Forelimb muscle (tissue), 1 donor: Measurements from ENCODE around the gene EVI5L. TPM values are rescaled to one million over a fixed set of nuclear protein-coding genes. Genes with fewer than 3 reads are reported as not detected.
"Not testable (repeated sequence)": the region's sequence is repeated elsewhere in the genome, so short reads cannot be mapped to it uniquely, and the experiment has no call there.

Experiments
- DNase-seq: peaks from one replicate; pipeline ENCODE4 v3.0.0-alpha.2; 2013; ENCODE audit warnings: low read depth
- polyA plus RNA-seq: library from polyadenylated mRNA; unstranded; fragments of 120-200 nt; gene quantifications from one replicate; pipeline ENCODE4 v1.2.1, GENCODE V29; 2013; ENCODE audit not compliant: insufficient read length

EVI5L gene
- polyA plus RNA-seq: 13.4 TPM

GRCh38 chr19:7829561-7830271, at the start of gene EVI5L:
Gene EVI5L, plus strand, starts transcription at chr19:7830218. Its CDS starts 16,325 bp downstream, at chr19:7846543.
- peak; percentile 99 for DNase-seq

DNA sequence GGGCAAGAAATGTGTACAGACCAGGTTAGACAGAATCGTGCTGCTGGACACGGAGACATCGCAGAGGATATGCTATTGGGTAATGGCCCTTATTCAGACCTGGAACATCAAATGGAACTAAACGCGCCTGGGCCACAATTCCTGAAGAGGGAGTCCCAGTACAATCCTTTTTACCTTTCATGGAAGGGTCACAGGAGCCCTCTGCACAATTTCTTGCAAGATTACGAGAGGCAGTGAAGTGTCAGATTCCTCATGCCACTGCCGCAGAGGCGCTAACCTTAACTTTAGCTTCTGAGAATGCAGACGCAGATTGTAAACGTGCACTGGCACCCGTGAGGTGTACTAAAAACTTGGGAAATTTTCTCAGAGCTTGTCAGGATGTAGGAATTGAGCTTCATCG, 48.9 kb upstream of the EVI5L start:
- DNase-seq: no peak

DNA sequence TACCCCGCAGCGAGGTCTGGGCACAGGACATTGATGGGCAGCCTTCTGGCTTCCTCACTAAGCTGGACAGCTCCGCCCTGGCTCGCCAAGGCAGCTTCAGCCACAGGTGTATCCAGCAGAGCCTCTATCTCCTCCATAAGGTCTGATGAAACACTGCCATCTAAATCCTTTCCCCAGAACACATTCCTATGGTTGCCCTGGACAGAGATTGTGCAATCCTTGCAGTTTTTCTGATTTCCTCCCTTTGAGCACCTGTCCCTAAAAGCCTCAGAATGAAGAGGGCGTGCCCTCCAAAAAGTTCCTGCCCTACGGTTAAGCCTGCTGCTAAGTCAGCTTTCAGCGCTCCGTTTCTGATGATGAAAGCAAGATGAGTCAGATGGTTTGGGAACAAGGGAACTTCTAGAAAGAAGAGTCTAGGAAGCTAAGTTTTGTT, 46.0 kb upstream of the EVI5L start:
- DNase-seq: no peak

GRCh38 chr19:7784856-7785255, 45.2 kb upstream of the EVI5L start:
- no peak for DNase-seq

DNA sequence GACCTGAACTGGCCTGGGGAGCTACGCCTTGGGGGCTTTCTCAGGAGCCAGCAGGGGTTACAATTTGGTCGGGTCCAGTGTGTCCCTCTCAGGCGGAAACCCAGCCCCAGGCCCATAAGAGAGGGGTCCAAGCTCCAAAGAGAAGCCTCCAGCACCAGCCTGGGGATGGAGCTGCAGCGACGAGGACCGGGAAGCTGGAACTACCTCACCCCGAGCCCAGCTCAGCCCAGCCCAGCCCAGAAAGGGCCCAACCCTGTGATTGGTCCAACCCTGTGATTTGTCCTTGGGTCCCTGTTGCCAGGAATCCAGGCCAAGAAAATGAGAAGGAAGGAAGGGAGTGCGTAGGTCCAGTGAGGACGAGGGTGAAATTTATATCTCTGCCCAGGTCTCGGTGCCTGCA, 42.9 kb upstream of the EVI5L start:
- no peak for DNase-seq

GRCh38 chr19:7787602-7788177, 42.3 kb upstream of the EVI5L start:
- no peak for DNase-seq

DNA sequence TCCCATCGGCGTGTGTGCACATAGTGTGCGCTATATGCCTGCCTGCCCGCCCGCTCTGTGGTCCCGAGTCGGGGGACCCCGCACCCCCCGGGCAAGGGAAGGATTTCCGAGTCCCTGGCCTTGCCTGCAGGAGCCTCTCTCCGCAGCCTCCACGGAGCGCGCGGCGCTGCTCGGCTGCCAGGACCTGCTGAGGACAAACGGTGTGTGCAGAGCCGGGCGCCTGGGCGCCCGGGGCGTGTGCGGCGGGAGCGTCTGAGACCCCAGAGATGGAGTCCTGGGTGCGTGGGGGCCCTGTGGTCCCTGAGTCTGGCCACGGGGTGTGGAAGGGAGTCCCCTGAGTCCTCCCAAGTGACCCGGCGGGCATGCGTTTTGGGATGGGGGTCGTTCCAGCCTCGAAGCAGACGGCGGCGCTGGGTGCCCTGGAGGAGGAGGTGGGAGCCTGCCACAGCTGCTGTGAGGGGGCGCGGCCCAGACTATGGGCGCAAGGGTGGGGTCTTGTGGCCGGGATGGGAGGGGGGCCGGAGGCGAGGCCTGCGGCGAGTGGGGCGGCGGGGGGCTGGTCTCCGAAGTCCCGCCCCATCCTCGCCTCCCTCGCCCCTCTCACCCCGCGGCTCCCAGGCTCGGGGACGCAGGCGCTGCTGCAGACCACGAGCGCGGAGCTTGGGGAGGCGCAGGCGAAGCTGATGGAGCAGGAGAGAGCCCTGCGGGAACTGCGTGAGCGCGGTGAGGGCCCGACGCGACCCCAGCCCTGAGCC, 41.7 kb upstream of the EVI5L start:
- no peak for DNase-seq

DNA sequence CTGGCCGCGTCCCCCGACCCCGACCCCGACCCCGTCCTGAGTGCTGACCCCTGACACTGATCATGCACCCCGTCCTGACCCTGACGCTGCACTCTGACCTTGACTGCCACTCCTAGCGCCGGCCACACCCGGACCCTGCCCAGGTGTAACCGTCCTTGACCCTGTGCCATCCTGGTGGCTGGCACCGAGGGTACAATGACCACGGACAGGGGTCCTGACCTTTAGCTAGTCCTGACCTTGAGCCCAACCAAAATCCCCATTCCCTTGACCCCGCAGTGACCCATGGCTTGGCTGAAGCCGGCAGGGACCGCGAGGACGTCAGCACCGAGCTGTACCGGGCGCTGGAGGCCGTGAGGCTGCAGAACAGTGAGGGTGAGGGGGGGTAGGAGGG, 41.1 kb upstream of the EVI5L start:
- no peak for DNase-seq

- no peak for DNase-seq
Observed at GRCh38 chr19:7789447-7789846, 40.6 kb upstream of the EVI5L start.

DNA sequence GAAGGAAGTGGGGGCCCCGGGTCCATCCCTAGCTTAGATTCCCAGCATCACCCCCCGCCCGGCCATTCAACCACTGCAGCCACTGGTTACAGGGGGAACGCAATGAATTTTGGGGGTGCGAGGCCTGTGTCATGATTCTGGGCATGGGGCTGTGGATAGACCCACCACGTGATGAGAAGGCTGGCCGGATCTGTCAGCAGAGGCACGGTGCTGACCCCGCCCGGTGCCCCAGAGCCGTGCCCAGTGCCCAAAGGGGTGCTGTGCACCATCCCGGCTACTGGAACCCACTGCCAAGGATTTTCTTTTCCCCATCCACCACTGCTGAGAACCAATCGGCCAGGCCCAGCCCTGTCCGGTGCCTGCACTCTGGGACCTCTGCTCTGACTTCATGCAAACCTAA, 39.6 kb upstream of the EVI5L start:
- DNase-seq: no peak

GRCh38 chr19:7792281-7792680, 37.7 kb upstream of the EVI5L start:
- DNase-seq: no peak

- not testable (repeated sequence) for DNase-seq
Observed at GRCh38 chr19:7792701-7793100, 37.3 kb upstream of the EVI5L start.

GRCh38 chr19:7793493-7793892, 36.5 kb upstream of the EVI5L start:
- no peak for DNase-seq

GRCh38 chr19:7795555-7796161, 34.4 kb upstream of the EVI5L start:
- DNase-seq: no peak

GRCh38 chr19:7799640-7800355, 30.2 kb upstream of the EVI5L start:
- peak; percentile 38 for DNase-seq

DNA sequence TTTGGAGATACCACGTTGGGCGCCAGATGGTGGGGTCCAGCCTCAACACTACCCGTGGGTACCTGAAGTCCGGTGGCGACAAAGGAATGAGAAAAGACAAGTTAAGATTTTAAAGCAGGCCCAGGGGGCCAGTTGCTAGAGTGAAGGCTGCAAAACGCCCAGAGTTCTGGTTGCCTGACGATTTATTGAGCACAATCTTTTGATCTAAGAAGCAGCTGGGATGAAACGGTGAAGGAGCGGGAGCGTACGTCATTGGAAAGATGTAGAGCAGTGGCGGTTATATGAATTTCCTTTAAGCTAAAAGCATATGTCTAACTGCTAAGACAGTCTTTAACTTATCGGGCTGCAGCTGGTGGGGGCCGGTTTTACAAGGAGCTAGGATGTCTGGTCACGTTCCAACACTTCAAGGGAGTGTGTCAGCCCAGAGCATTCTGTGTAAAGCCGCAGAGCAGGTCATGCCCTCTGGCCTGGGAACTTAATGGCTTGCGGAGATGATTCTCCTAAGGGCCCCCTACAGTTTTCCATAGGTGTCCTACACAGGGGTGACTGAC, 28.9 kb upstream of the EVI5L start:
- DNase-seq: no peak

DNA sequence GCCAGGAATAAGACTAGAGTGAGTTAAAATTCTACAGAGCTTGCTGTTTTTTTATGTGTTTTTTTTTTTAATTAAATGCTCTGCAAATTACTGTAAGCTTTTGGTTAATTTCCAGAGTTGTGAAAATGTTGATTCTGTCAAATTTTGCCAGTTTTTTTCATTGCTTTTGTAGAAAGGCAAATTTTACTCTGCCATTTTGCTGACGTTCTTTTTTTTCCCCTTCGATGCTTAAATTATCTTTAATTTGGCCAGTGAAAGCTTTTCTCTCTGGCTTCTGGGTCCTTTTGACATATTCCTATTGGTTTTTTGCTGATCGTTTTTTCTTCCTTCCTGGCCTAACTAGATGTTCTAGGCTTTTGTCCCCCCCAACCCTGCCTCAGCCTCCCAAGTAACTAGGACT, 23.8 kb upstream of the EVI5L start:
- no peak for DNase-seq

- DNase-seq: no peak
Observed at GRCh38 chr19:7806876-7807275, 23.1 kb upstream of the EVI5L start.

GRCh38 chr19:7808108-7808507, 21.9 kb upstream of the EVI5L start:
- no peak for DNase-seq

GRCh38 chr19:7811989-7812388, 18.0 kb upstream of the EVI5L start:
- DNase-seq: no peak

DNA sequence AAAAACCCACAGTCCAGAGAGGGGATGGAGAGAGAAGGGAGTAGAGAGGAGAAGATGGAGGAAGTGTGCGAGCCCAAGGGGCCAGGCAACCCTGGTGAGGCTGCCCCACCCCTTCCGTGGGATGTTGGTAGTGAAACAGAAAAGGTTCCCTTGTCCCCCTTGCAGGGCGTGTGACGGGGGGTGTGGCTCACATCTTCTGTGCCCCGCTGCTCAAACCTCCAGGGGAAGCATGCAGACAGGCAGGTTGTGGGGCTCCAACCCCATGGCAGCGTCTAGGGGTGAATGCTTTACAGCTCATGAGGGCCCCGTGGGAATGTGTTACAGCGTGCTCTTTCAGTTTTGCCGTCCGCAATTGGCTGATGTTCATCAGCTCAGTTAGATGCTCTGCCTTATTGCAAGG, 14.7 kb upstream of the EVI5L start:
- no peak for DNase-seq

DNA sequence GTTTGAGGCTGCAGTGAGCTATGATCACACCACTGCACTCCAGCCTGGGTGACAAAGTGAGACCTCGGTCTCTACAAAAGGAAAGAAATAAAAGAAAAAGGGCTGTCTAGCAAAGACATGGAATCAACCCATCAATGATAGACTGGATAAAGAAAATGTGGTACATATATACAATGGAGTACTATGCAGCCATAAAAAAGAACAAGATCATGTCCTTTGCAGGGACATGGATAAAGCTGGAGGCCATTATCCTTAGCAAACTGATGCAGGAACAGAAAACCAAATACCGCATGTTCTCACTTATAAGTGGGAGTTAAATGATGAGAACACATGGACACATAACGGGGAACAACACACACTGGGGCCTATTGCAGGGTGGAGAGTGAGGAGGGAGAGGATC, 14.0 kb upstream of the EVI5L start:
- not testable (repeated sequence) for DNase-seq
